ENCODE measurements around the gene CLBA1. TPM values are rescaled to one million over a fixed set of nuclear protein-coding genes. Genes with fewer than 3 reads are reported as not detected.

Gene CLBA1
- total and polyA plus RNA-seq, 2 experiments from 2014 or later: 7.7 to 10.4 TPM

DNA sequence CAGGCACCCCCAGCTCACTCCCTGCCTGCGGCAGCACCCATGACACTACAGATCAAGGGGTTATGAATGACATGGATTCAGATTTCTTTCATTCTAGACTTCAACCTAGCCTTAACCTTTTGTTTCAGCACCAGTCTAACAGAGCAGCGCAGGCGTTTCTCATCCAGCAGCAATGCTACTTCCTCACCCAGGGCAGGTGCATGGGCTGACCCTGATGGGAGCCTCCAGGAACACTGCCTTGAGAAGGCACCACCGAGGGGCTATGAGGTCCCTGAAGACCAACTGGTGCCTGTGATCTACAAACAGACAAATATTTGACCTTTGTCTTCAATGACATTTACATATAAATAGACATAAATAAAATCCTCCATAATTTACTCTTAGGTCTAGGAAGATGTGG lies 24.5 kb downstream of the CLBA1 start:
- peaks cover 6% of the 10 kb centered on the region; the same call in 1 of the 2 replicates for H3K36me3 ChIP-seq (ENCODE audit: low read depth)
- no peak overlapping the region for H3K9ac ChIP-seq
- H3K9me3 ChIP-seq (ENCODE audit: low read depth): no peaks in the 10 kb centered on the region
- TF ChIP-seq EZH2 (IDR thresholded peaks at IDR 0.05; ENCODE audit: insufficient read depth, poor library complexity, severe bottlenecking) (no peak), EZH2phosphoT487 (IDR thresholded peaks at IDR 0.05; ENCODE audit: insufficient read depth, low read depth) (no peak)
- in situ Hi-C loops (cut with MboI): no loop called here
- H3K27ac ChIP-seq: no peak overlapping the region
- no peaks in the 10 kb centered on the region for H3K4me1 ChIP-seq (ENCODE audit: insufficient read depth)
- H3F3A ChIP-seq (ENCODE audit: insufficient read depth): no peaks in the 10 kb centered on the region; the same call in 1 of the 2 replicates
- 76 to 78% methylated on average over 4 of the region's 4 CpGs for WGBS, 2 experiments (ENCODE audit: low coverage in 1 of 2, low lambda C conversion rate in 2 of 2, missing lambda C conversion rate in 2 of 2)
- peaks cover 72% of the 10 kb centered on the region for H3K79me2 ChIP-seq (ENCODE audit: insufficient read depth)
- DNase-seq: no peak
- H2AFZ ChIP-seq: no peak overlapping the region
- H4K20me1 ChIP-seq (ENCODE audit: insufficient read depth): no peaks in the 10 kb centered on the region
- no peak overlapping the region for H3K4me2 ChIP-seq (ENCODE audit: unreplicated experiment)
- H3K27me3 ChIP-seq (replicated peaks; ENCODE audit: insufficient read depth): no peaks in the 10 kb centered on the region
- no peak overlapping the region for H3K4me3 ChIP-seq
- no peaks in the 10 kb centered on the region for H3K9me2 ChIP-seq (ENCODE audit: insufficient read depth)

DNA sequence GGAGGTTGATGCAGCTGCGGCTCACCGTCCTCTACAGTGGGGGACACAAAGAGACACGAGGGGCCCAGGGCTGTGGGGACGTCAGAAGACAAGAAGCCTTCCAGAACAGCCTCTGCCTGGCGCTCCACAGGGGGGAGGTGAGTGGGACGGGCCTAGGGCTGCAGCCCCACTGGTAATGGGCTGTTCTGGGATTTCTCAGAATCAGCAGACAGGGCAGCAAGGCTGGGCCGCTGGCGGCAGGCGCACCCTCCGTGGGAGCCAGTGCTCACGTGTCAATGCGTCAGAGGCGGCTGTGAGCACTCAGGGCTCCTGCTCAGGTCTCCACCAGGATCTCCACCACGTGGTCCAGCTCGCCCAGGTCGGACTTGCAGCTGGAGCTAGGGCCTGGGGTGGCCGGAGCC lies 25.3 kb downstream of the CLBA1 start:
- no peak for DNase-seq

DNA sequence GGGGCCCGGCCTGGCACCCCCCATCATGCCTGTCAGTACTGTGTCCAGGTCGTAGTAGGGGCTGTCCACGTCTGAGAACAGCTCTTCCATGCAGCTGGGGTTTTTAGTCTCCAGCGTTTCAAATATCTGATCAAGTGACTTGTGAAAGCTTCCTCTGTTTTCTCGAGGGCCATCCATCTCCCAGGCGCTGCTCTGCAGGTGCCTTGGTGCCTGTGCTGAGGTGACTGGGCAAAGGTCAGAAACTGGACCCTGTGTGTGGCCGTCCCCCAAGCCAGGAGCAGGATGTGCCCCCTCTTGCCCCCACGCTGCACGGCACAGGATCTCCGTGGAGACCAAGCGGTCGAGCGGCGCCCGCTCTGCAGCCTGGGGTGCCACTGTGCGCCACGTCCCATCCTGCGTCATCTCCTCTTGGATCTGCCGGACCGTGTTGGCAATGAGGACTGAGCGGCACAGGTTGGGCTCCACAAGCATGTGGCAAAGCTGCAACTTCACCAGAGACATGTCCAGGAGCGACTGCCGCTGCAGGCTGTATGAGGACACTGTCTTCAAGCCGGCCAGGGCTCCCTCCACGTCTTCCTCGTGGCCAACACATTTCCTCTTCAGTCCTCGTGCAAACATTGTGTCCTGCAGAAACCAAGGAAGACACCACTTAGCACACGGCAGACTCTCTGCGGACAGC lies 25.9 kb downstream of the CLBA1 start:
- no peak for DNase-seq
- 83 to 84% methylated on average over 27 to 29 of the region's 29 CpGs for WGBS, 2 experiments (ENCODE audit: low coverage in 1 of 2, low lambda C conversion rate in 2 of 2, missing lambda C conversion rate in 2 of 2)
- no peaks in the 10 kb centered on the region for H3K9me2 ChIP-seq (ENCODE audit: insufficient read depth)
- peaks cover 6% of the 10 kb centered on the region; the same call in 1 of the 2 replicates for H3K36me3 ChIP-seq (ENCODE audit: low read depth)
- no peak overlapping the region for H2AFZ ChIP-seq
- no peak overlapping the region for H3K4me2 ChIP-seq (ENCODE audit: unreplicated experiment)
- no peaks in the 10 kb centered on the region for H3K9me3 ChIP-seq (ENCODE audit: low read depth)
- TF ChIP-seq EZH2phosphoT487 (IDR thresholded peaks at IDR 0.05; ENCODE audit: insufficient read depth, low read depth) (no peak), EZH2 (IDR thresholded peaks at IDR 0.05; ENCODE audit: insufficient read depth, poor library complexity, severe bottlenecking) (no peak)
- H3K27me3 ChIP-seq (replicated peaks; ENCODE audit: insufficient read depth): no peaks in the 10 kb centered on the region
- no peak overlapping the region for H3K9ac ChIP-seq
- in situ Hi-C loops (cut with MboI): no loop called here
- H4K20me1 ChIP-seq (ENCODE audit: insufficient read depth): no peaks in the 10 kb centered on the region
- no peaks in the 10 kb centered on the region for H3K4me1 ChIP-seq (ENCODE audit: insufficient read depth)
- no peaks in the 10 kb centered on the region; the same call in 1 of the 2 replicates for H3F3A ChIP-seq (ENCODE audit: insufficient read depth)
- H3K4me3 ChIP-seq: no peak overlapping the region
- H3K79me2 ChIP-seq (ENCODE audit: insufficient read depth): peaks cover 85% of the 10 kb centered on the region
- no peak overlapping the region for H3K27ac ChIP-seq

More for the DNA sequence above, 25.3 kb downstream of the CLBA1 start:
- Histone ChIP-seq H3K9me3 (ENCODE audit: low read depth) (no peaks in the 10 kb centered on the region), H3K27me3 (replicated peaks; ENCODE audit: insufficient read depth) (no peaks in the 10 kb centered on the region), H3K4me1 (ENCODE audit: insufficient read depth) (no peaks in the 10 kb centered on the region), H3K27ac (no peak overlapping the region), H3K4me3 (no peak overlapping the region), H2AFZ (no peak overlapping the region), H3F3A (ENCODE audit: insufficient read depth) (no peaks in the 10 kb centered on the region; the same call in 1 of the 2 replicates), H3K9ac (no peak overlapping the region), H3K79me2 (ENCODE audit: insufficient read depth) (peaks cover 79% of the 10 kb centered on the region), H3K4me2 (ENCODE audit: unreplicated experiment) (no peak overlapping the region), H3K36me3 (ENCODE audit: low read depth) (peaks cover 6% of the 10 kb centered on the region; the same call in 1 of the 2 replicates), H3K9me2 (ENCODE audit: insufficient read depth) (no peaks in the 10 kb centered on the region), H4K20me1 (ENCODE audit: insufficient read depth) (no peaks in the 10 kb centered on the region)
- in situ Hi-C loops (cut with MboI): no loop called here
- WGBS, 2 experiments (ENCODE audit: low coverage in 1 of 2, low lambda C conversion rate in 2 of 2, missing lambda C conversion rate in 2 of 2): 67 to 81% methylated on average over 15 to 17 of the region's 17 CpGs
- TF ChIP-seq EZH2phosphoT487 (IDR thresholded peaks at IDR 0.05; ENCODE audit: insufficient read depth, low read depth): no peak

DNA sequence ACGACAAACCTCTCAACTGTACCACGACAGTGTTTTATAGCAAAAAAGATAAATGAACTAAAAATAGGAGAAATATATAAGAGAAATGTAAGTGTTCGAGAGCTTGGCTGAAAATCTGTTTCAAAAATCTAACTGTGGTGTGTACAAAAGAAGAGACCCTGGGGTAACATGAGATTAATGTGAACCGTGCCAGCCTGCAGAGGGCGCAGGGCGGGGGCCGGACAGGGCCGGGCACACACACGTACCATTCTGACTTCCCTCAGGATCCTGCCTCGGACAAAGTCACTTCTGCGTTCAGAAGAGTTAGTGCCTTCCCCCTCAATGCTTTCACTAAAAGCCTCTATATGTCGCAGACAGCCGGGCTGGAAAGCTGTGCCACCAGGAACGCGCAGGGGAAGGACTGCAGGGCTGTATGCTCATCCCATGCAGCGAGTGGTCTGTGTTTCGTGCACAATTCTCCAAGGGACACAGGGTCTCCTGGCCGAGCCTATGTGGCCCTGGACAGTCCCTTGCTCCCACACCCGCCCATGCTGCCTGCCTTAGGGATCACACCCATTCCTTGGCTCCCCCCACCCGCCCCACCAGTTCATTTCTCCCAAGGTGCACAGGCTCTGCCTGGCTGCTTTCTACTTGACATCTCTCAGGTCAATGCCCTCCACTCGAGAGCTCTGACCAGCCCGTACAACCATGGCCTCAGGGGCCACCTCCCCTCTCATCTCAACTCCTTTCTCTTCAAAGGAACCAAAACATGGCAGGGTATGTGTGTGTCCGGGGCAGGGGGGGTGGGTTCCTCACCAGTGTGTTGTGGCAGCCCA lies 26.8 kb downstream of the CLBA1 start:
- no peak for TF ChIP-seq EZH2 (IDR thresholded peaks at IDR 0.05; ENCODE audit: insufficient read depth, poor library complexity, severe bottlenecking)
- no peak for TF ChIP-seq EZH2phosphoT487 (IDR thresholded peaks at IDR 0.05; ENCODE audit: insufficient read depth, low read depth)
- Histone ChIP-seq H3K4me3 (no peak overlapping the region), H4K20me1 (ENCODE audit: insufficient read depth) (no peaks in the 10 kb centered on the region), H3K79me2 (ENCODE audit: insufficient read depth) (peaks cover 94% of the 10 kb centered on the region), H3K9ac (no peak overlapping the region), H3F3A (ENCODE audit: insufficient read depth) (no peaks in the 10 kb centered on the region; the same call in 1 of the 2 replicates), H3K9me3 (ENCODE audit: low read depth) (no peaks in the 10 kb centered on the region), H3K36me3 (ENCODE audit: low read depth) (peaks cover 6% of the 10 kb centered on the region; the same call in 1 of the 2 replicates), H3K9me2 (ENCODE audit: insufficient read depth) (no peaks in the 10 kb centered on the region), H3K27ac (no peak overlapping the region), H3K27me3 (replicated peaks; ENCODE audit: insufficient read depth) (no peaks in the 10 kb centered on the region), H2AFZ (no peak overlapping the region), H3K4me2 (ENCODE audit: unreplicated experiment) (no peak overlapping the region), H3K4me1 (ENCODE audit: insufficient read depth) (no peaks in the 10 kb centered on the region)
- 84 to 86% methylated on average over 22 to 23 of the region's 23 CpGs for WGBS, 2 experiments (ENCODE audit: low coverage in 1 of 2, low lambda C conversion rate in 2 of 2, missing lambda C conversion rate in 2 of 2)
- no peak for DNase-seq
- in situ Hi-C loops (cut with MboI): no loop called here

Data from GM23248 (cell line).